ENCODE data around the gene FADS2. TPM values are rescaled to one million over a fixed set of nuclear protein-coding genes. Genes with fewer than 3 reads are reported as not detected.
A peak's percentile ranks its signal among the peaks of the same experiment; 100 is the strongest.

The FADS2 gene
- 25.8 TPM for total RNA-seq
- long read RNA-seq, transcript FADS2-202 (12 exons, 3,630 nt) = major isoform, 12 of 35 reads
- long read RNA-seq, partial matches to known transcripts = 20 of 35 reads
- long read RNA-seq, other reads (novel, unspliced or antisense) = 1 of 35 reads

DNA sequence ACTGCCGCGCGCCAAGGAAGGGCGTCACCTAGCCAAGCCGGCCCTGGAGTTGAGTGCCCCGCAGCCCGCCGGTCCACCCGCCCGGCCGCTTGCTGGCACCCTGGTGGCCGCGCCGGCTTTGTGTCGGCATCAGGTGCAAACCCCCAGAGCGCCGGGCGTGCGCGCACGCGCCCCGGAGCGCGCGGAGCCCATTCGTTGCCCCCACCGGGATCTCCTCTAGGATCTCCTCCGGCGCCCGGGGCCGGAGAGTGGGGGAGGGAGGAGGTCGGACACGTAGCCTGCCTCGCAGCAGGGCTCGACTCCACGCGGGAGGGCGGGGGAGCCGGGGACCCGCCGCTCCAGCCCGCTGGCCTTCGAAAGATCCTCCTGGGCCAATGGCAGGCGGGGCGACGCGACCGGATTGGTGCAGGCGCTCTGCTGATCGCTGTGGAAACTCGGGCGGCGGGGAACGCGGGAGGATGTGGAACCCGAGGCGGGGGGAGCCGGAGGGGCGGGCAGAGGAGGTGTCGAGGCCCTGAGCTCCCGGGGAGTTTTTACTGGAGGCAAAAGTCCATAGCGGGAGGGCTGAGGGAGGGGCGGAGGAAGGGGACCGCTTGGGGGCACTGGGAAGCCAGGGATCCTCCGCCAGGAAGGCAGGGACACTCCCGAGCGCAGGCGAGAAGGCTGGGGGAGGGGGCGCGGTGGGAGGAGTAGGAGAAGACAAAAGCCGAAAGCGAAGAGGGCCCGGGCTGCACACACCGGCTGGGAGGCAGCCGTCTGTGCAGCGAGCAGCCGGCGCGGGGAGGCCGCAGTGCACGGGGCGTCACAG lies at the start of gene FADS2:
Gene FADS2 (plus strand): TSS at position 730 of the 808 bp plus-strand sequence. CDS start 91 bp downstream, outside the sequence.
- intact Hi-C loops (cut with DNase I) = no loop called here
- DNase-seq (ENCODE audit: low spot score) = peak; percentile 94

DNA sequence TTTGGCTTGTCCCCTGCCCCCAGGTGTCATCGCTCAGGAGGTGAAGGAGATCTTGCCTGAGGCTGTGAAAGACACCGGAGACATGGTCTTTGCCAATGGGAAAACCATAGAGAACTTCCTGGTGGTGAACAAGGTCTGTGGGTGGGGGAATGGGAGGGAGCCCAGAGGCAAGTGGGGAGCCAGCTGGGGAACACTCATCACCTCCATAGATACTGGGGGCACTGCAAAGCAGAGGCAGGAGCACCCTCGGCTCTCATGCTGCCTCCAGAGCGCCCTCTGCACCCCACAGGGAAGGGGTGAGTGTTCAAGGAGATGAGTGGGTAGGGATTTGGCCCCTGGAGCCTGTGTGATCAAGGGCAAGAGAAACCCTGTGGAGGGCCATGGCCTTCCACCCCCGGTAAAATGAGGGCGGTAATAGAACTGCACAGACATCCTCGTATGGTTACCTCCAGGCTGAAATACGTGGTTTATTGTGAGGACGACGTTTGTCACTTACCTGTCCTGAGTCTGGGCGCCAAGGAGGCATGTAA lies 49.7 kb upstream of the FADS2 start:
- DNase-seq (ENCODE audit: low spot score) = no peak
- intact Hi-C loops (cut with DNase I) = no loop called here

DNA sequence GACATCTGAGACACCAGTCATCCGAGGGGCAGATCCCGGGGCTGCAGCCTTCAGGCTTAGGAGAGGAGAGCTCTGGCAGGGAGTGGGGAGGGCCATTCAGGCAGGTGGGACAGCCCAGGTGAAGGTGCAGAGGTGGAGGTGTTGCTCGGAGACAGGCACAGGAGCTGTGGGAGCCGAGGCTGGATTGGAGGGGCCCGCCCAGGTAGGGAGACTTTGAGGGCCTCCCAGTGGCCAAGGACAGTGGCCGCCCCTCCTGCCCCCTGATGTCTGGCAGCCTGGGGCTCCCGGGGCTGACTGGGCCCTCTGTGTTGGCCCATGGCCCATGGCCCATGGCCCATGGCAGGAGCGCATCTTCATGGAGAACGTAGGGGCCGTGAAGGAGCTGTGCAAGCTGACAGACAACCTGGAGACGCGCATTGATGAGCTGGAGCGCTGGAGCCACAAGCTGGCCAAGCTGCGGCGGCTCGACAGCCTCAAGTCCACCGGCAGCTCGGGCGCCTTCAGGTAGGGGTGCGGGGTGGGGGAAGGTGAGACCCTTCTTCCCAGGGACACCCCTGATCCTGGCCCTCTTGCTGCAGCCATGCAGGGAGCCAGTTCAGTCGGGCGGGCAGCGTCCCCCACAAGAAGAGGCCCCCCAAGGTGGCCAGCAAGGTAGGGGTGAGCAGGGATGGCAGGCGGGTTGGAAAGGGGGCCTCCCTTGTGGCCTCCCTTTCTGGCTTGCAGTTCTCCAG lies 49.0 kb upstream of the FADS2 start:
- DNase-seq (ENCODE audit: low spot score) = no peak
- intact Hi-C loops (cut with DNase I) = no loop called here

- no peak for DNase-seq (ENCODE audit: low spot score)
- intact Hi-C loops (cut with DNase I) = no loop called here
Measured at GRCh38 chr11:61779666-61780525, 48.2 kb upstream of the FADS2 start.

- no peak for DNase-seq (ENCODE audit: low spot score)
- intact Hi-C loops (cut with DNase I) = no loop called here
Measured at GRCh38 chr11:61780581-61781162, 47.4 kb upstream of the FADS2 start.

DNA sequence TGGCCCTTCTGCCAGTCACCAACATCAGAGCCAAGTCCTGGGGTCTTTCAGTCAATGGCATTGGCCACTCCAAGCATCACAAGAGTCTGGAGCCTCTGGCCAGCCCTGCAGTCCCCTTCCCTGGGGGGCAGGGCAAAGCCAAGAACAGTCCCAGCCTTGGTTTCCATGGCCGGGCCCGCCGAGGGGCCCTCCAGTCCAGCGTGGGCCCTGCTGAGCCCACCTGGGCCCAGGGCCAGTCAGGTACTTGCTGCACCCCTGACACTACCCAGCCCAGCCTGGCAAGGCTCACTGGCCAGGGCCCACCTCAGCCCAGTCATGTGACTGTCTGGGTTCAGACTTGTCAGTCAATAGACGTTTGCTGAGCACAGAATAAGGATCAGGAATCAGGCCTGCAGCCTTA lies 46.5 kb upstream of the FADS2 start:
- intact Hi-C loops (cut with DNase I) = no loop called here
- no peak for DNase-seq (ENCODE audit: low spot score)

DNA sequence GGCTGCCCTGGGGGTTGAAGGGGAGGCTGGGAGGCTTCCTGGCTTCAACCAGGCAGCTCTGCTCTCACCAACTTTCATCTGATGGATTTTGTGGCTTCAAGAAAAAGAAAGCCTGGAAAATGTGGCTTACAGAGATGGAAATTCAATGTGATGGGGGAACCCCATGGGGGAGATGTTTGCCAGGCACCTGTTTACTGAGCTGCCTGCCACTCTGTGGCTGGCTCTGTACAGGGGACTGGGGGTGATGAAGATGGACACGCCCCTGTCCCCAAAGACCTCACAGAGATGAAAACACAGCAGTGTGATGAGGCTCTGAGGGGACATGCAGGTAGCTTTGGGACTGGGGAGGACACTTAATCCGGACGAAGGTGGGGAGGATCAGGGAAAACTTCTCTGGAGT lies 45.8 kb upstream of the FADS2 start:
- no peak for DNase-seq (ENCODE audit: low spot score)
- intact Hi-C loops (cut with DNase I) = no loop called here

DNA sequence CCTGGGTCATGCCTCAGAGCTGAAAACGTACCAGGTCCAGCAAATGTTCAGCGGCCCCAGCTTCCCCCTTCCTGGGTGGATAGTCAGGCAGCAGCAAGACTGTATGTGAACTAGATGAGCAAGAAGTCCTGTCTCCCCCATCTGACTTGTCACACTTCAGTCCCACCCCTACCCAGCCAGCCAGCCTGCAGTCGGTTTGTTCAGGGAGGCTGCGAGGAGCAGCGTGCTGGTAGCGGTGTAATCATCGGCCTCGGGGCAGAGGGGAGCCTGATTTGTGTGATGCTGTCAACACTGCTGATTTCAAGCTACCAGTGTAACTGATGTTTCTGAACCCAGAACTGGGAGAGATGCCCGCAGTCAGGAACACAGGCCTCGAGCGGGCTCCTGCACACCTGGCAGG lies 45.3 kb upstream of the FADS2 start:
- no peak for DNase-seq (ENCODE audit: low spot score)
- intact Hi-C loops (cut with DNase I) = no loop called here

DNA sequence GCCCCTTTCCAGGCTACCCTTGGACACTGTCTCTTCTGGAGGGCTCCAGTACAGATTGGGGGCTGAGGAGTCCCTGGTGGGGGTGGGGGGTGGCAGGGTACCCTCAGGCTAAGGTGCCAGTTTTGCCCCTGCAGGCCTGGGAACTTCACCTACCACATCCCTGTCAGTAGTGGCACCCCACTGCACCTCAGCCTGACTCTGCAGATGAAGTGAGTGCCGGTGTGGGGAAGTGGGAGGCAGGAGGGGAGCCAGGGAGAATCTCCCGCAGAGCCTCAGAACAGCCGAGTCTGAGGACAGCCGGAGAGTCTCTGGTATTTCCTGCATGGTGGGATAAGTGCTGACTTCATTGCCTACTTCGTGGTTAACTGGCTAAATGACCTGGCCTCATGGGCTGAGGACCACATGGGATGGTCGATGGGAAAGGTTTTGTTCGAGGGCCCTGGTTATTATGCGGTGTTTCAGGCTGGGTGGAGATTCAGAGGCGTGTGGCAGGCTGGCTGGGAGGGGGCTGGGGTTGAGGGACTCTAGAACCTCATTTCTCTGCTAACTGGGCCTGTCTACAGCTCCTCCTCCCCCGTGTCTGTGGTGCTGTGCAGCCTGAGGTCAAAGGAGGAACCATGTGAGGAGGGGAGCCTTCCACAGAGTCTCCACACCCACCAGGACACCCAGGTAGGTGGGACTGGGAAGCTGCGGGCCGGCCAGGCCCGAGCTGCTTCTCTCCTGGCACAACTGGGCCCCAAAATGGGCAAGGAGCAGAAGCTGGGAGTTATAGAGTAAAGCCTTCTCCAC lies 44.2 kb upstream of the FADS2 start:
- no peak for DNase-seq (ENCODE audit: low spot score)
- intact Hi-C loops (cut with DNase I) = no loop called here

DNA sequence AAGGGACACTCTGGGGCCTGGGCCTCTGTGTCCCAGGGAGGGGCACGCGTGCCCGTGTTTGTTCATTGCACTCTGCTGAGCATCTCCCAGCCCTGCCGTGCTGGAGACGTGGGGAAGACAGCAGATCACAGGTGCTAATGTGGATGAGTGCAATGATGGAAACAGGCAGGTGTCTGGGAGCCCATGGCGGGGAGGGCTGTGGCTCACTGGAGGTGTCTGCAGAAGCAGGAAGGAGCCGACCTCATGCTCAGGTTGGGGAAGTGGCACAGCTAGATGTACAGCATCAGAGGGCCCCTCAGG lies 43.6 kb upstream of the FADS2 start:
- intact Hi-C loops (cut with DNase I) = no loop called here
- no peak for DNase-seq (ENCODE audit: low spot score)

GRCh38 chr11:61785837-61786402 lies 42.2 kb upstream of the FADS2 start:
- intact Hi-C loops (cut with DNase I) = no loop called here
- no peak for DNase-seq (ENCODE audit: low spot score)

DNA sequence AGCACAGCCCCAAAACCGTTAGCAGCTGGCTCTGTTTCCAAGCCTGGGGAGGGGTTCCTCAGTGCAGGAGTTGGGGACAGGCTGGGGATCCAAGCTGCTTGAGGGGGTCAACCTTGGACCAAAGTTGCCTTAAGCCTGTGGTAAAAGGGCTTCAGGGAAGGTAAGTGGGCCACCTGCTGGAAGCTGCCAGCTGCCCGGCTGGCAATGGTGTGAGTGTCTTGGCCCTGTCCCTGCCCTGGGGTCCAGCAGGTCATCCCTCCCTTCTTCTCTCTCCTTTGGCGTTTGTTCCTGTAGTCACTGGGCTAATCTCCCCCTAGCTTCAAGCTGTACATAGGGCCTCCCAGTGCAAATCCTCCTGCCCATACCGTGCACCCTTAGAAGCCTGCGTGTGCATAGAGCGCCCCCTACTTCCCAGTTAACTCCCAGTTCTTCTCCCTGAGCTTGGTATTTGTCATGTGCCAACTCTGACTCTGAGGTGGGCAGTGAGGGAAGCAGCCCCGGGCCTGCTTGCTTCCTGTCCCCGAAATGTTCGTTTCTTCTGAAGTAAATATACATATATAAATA lies 40.1 kb upstream of the FADS2 start:
- DNase-seq (ENCODE audit: low spot score) = no peak
- intact Hi-C loops (cut with DNase I) = no loop called here

DNA sequence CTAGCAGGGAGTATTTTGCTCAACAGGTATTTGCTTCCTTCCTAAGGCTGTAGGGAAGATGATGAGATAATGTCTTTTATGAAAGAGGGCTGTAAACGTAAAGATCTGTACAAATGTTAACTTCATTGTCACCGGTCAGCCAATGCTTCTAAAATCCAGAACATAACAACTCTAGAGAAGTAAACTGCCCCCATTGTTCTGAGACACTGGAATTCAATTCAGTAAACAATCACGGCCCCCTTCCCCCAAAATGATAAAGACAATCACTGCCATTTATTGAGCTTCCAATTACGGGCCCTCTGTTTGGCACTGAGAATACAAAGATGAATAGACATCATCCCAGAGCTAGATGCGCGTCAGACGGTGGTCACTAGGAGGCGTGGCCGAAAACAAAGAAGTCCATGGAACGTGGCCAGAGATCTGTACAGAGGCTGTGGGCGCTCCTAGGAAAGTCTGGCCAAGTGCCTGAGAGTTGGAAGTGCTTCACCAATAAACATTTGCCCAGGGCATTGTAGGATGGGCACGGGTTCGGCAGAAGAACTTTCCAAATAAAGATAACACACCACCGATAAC lies 36.3 kb upstream of the FADS2 start:
- no peak for DNase-seq (ENCODE audit: low spot score)
- intact Hi-C loops (cut with DNase I) = no loop called here

DNA sequence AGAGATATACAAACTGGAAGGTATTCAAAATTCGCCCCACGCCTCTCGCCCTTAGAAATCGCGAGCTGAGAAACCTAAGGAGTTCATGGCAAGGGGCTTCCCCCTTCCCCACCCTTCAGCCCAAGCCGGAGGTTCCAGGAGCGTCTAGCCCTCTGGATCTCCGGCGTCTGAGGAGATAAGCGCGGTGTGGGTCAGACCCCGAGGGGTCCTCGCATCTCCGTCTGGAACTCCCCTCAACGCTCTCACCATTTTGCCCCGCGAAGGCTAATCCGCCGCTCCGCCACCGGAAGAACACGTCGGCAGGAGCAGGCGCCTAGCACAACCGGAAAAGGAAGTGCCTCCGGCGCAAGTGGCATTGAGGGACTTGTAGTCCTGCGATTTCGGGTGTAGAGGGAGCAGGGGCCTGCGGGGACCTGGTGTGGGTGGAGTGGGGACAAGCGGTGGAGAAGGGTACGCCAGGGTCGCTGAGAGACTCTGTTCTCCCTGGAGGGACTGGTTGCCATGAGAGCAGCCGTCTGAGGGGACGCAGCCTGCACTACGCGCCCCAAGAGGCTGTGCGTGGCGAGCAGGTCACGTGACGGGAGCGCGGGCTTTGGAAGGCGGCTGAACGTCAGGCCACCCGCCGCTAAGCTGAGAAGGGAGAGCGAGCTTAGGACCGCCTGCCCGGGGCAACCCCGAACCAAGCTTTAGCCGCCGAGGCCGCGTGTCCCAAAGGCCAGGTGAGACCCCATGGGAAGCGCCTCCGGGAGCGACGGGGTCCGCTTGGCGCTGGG lies 35.6 kb upstream of the FADS2 start, which contains the start of the genes FEN1 and TMEM258:
Gene FEN1 (plus strand): TSS at position 602 of the 773 bp plus-strand sequence. CDS start 2,451 bp downstream, outside the sequence.
Gene TMEM258 (minus strand): TSS at position 290 of the 773 bp plus-strand sequence. CDS start 41 bp downstream, at position 249.
- intact Hi-C loops (cut with DNase I) = no loop called here
- peak; percentile 96 for DNase-seq (ENCODE audit: low spot score)

GRCh38 chr11:61793083-61793828 lies 34.8 kb upstream of the FADS2 start:
- intact Hi-C loops (cut with DNase I) = no loop called here

DNA sequence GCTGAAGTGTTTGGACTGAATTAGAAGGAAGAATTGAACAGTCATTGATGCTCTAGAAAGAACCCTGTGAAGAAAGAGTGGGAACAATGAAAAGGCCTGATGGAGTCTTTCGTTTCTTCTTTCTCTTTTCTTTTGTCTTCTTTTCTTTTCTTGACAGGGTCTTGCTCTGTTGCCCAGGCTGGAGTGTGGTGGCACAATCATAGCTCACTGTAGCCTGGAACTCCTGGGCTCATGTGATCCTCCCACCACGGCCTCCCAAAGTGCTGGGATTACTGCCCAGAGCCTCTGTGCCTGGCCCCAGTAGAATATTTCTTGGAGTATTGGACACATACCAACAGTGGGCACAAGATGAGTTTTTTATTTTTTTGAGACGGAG lies 34.3 kb upstream of the FADS2 start:
- DNase-seq (ENCODE audit: low spot score) = no peak
- intact Hi-C loops (cut with DNase I) = no loop called here

More at GRCh38 chr11:61793083-61793828, 34.8 kb upstream of the FADS2 start:
- no peak for DNase-seq (ENCODE audit: low spot score)
